Ovary (tissue), 9 donors: ENCODE measurements around the gene KIF1A. TPM values are rescaled to one million over a fixed set of nuclear protein-coding genes. Genes with fewer than 3 reads are reported as not detected.
"Not testable (repeated sequence)": the region's sequence is repeated elsewhere in the genome, so short reads cannot be mapped to it uniquely, and the experiment has no call there.

Experiments used
- DNase-seq, 5 donors: peaks; one replicate each; pipeline ENCODE4 v3.0.0-alpha.2; 2019 to 2020
- H3K27ac ChIP-seq, 2 donors: fragments of 200-600 bp; one replicate each; pipeline versions ENCODE4 v1.5.1 to v1.8.0; 2019 to 2022
- H3K27me3 ChIP-seq: fragments of 200-600 bp; one replicate; pipeline ENCODE4 v1.8.0; 2022
- H3K36me3 ChIP-seq: fragments of 200-600 bp; sonication (generic); one replicate; pipeline ENCODE4 v1.5.1; 2019
- H3K4me1 ChIP-seq: one replicate; pipeline ENCODE4 v1.8.1; 2013; ENCODE audit warnings: mild to moderate bottlenecking, moderate library complexity; ENCODE audit not compliant: insufficient read depth
- H3K4me3 ChIP-seq: fragments of 200-600 bp; sonication (generic); one replicate; pipeline ENCODE4 v1.5.1; 2017
- H3K9me3 ChIP-seq, 2 donors: fragments of 200-600 bp in 1 of 2; sonication (generic) in 1 of 2; one replicate each; pipeline versions ENCODE4 v1.5.1 to v1.8.1; 2013 to 2019; ENCODE audit warnings: mild to moderate bottlenecking in 1 of 2, moderate library complexity in 1 of 2
- EP300 ChIP-seq: sonication (generic); formaldehyde crosslinking; IDR thresholded peaks from one replicate; pipeline ENCODE4 v1.6.1; 2017; ENCODE audit warnings: antibody characterized with exemption
- POLR2A ChIP-seq: fragments of 450-650 bp; IDR thresholded peaks from one replicate; pipeline ENCODE4 v1.6.1; 2017; ENCODE audit warnings: antibody characterized with exemption, mild to moderate bottlenecking, moderate library complexity
- WGBS, 3 donors: extraction: QIAGEN DNeasy Blood & Tissue Kit in 1 of 3; methylation state at CpG; one replicate each; pipeline versions ENCODE4 v1.1.5 to v1.1.7; 2013 to 2017; 5-methylcytosine and 5-hydroxymethylcytosine counted together
- intact Hi-C, 4 donors: fragments of 100-400 bp; cut with DNase I; formaldehyde crosslinking; loops; one replicate each; pipeline versions ENCODE4 v1.11.0 to v1.15.1; 2022 to 2023
- polyA plus RNA-seq, 2 donors: library from polyadenylated mRNA; stranded (reverse); fragments of 200-250 nt in 1 of 2; fragments of 350-450 nt in 1 of 2; fragmentation: Illumina TruSeq in 1 of 2; extraction: RNeasy Lipid Tissue Mini Kit (QIAGEN cat#74804) in 1 of 2; gene quantifications; one replicate each; pipeline ENCODE4 v1.2.3, GENCODE V29; 2013 to 2014
- total RNA-seq, 7 donors: library from RNA; depleted of rRNA in 2 of 7; stranded (reverse); fragments of >200 nt in 2 of 7; fragmentation: NEBNext Ultra II Directional in 3 of 7; extraction: Animal tissue kit (Norgen Biotek cat#: 25700) in 3 of 7; gene quantifications; one replicate each; pipeline versions ENCODE4 v1.1.0 to v1.2.4, GENCODE V29; 2016 to 2023
- TF ChIP-seq, protein P1 (sequence below), 3 donors: fragments of 450-650 bp in 2 of 3; fragments of 200-600 bp in 1 of 3; IDR thresholded peaks; one replicate each; pipeline versions ENCODE4 v1.5.1 to v1.8.0; 2016 to 2022; ENCODE audit warnings: antibody characterized with exemption in 3 of 3, mild to moderate bottlenecking in 1 of 3
- donor health status: DM: no; HTN: no; CAD: no; lungs with moderate emphysema.
- donor health status: DM: no; HTN: no; CAD: no.
- donor health status: Bipolar disorder and iron deficiency.
- donor health status: DM: yes; HTN: yes; CAD: no.
- donor health status: DM: no; HTN: no; CAD: no.
- donor health status: DM: yes; HTN: yes; CAD: no.

KIF1A gene
- total and polyA plus RNA-seq, 9 donors, result 0.48 to 4.4 (median 1.2) TPM

DNA sequence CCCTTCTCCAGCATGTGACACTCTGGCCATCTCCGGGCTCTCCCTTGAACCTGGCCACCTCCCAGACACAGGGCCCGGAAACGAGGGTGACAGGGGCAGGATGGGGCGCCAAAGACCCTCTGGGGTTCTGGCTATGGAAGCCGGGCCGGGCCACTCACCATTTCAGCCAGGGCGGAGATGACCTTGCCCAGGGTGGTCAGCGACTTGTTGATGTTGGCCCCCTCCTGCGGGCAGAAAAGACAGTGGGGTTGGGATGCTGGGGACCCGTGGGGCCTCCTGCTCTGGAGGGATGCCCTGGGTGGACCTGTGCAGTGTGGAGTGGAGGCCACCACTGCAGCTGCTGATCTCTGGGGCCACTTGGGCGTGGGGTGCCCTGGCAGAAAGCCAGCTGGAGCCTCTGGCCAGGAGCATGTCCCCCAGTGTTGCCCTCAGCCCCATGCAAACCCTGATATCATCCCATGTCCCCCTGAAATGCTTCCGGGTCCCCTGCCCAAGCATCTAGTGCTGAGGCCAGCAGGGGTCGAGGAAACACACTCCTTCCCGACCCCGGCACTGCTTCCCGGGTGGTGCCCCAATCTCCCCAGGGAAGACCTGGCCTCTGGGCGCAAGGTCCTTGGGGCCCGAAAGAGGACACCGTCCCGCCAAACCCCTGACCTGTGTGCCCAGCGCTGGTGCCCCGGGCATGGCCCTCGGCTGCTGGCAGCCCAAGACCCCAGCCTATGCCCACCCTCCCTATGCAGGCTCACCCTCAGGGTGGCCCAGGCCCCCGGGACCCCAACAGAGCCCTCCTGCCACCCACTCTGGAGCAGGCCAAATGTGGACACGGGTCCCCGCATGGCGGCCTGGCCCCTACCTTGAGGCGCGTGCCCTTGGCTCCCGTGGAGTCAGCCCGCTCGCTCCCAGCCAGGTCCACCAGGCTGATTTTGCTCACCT is 36.9 kb downstream of the KIF1A start:
- intact Hi-C loops, result no loop called here
- Histone ChIP-seq H3K36me3 (no peaks in the 10 kb centered on the region), H3K27me3 (no peaks in the 10 kb centered on the region), H3K9me3 (no peaks in the 10 kb centered on the region), H3K4me1 (no peaks in the 10 kb centered on the region), H3K4me3 (no peak overlapping the region), H3K27ac (no peak overlapping the region)
- DNase-seq, result peak in 2 of 5 donors; percentile 21 to 36
- WGBS, 3 donors, result 86 to 88% (median 87%) methylated on average over 27 to 32 of the region's 32 CpGs
- TF ChIP-seq, protein P1, sequence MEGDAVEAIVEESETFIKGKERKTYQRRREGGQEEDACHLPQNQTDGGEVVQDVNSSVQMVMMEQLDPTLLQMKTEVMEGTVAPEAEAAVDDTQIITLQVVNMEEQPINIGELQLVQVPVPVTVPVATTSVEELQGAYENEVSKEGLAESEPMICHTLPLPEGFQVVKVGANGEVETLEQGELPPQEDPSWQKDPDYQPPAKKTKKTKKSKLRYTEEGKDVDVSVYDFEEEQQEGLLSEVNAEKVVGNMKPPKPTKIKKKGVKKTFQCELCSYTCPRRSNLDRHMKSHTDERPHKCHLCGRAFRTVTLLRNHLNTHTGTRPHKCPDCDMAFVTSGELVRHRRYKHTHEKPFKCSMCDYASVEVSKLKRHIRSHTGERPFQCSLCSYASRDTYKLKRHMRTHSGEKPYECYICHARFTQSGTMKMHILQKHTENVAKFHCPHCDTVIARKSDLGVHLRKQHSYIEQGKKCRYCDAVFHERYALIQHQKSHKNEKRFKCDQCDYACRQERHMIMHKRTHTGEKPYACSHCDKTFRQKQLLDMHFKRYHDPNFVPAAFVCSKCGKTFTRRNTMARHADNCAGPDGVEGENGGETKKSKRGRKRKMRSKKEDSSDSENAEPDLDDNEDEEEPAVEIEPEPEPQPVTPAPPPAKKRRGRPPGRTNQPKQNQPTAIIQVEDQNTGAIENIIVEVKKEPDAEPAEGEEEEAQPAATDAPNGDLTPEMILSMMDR (IDR thresholded peaks at IDR 0.05), result no peak
- TF ChIP-seq EP300 (no peak), POLR2A (no peak)

DNA sequence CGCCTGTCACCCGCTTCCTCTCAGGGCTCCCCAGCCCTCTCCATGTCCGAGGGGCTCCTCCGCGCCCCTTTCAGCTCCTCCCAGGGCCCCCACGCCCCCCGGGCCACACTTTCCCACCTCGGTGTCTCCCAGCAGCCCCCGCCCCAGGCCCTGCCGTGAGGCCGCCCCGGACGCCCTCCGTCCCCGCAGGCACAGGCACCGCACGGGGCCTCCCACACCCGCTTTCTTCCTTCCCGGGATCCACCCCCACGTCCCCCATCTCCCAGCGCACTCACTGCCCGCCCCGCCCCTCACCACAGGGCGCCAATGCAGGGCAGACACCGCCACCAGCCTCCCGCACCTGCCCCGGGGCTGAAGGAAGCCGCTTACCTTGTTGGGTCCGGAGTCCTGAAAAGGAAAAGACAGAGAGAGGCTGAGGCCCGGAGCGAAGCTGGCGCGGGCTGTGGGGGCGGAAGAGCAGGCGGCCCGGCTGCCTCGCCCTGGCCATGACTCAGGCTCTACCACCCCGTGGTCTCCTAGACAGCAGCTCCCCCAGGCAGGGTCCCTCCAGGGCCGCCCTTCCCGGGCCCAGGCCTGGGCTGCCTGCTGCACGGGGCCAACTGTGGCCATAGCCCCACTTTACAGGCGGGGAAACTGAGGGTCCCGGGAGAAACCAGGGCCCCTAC is 37.7 kb downstream of the KIF1A start:
- peak in 2 of 5 donors; percentile 14 to 36 for DNase-seq
- Histone ChIP-seq H3K27ac (no peak overlapping the region), H3K27me3 (no peaks in the 10 kb centered on the region), H3K4me1 (no peaks in the 10 kb centered on the region), H3K4me3 (no peak overlapping the region), H3K9me3 (no peaks in the 10 kb centered on the region), H3K36me3 (no peaks in the 10 kb centered on the region)
- TF ChIP-seq POLR2A (no peak), EP300 (no peak)
- TF ChIP-seq, protein P1 (IDR thresholded peaks at IDR 0.05), result no peak
- 57 to 76% (median 68%) methylated on average over 43 of the region's 43 CpGs for WGBS, 3 donors
- intact Hi-C loops, result no loop called here

DNA sequence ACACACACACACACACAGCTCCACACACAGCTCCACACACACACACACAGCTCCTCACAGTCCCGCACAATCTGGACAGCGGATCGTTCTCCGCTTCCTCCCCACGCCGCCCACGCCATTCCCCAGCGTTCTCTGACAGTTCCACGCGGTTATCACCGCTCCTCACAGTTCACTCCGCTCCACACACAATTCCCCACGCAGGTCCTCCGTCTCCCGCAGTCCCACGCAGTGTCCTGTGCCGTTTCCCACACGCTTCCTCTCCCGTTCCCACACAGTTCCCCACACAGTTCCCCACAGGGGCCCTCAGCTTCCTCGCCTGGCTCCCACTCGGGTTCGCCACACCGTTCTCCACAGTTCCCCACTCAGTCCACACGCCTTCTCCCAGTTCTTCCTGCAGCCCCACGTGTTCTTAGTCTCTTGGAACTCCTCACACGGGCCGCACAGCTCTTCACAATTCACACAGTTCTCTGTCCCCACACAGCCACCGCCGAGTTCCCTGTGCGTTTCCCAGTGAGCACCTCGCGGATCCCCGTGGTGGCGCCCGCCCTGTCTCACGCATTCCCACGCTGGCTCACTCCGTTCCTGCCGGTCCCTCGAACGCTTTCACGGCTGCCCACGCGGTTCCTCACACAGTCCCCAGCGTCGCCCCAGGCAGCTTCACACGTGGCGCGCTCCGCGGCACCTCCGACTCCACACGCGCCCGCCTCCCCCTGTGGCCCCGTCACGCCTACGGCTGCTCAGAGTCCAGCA is 38.4 kb downstream of the KIF1A start:
- intact Hi-C loops, result no loop called here
- Histone ChIP-seq H3K4me3 (no peak overlapping the region), H3K36me3 (no peaks in the 10 kb centered on the region), H3K27ac (no peak overlapping the region), H3K4me1 (no peaks in the 10 kb centered on the region), H3K9me3 (no peaks in the 10 kb centered on the region), H3K27me3 (no peaks in the 10 kb centered on the region)
- 59 to 71% (median 65%) methylated on average over 58 of the region's 58 CpGs for WGBS, 3 donors
- DNase-seq, result peak in 2 of 5 donors; percentile 16 to 33
- TF ChIP-seq POLR2A (no peak), EP300 (no peak)
- TF ChIP-seq, protein P1 (IDR thresholded peaks at IDR 0.05), result no peak

DNA sequence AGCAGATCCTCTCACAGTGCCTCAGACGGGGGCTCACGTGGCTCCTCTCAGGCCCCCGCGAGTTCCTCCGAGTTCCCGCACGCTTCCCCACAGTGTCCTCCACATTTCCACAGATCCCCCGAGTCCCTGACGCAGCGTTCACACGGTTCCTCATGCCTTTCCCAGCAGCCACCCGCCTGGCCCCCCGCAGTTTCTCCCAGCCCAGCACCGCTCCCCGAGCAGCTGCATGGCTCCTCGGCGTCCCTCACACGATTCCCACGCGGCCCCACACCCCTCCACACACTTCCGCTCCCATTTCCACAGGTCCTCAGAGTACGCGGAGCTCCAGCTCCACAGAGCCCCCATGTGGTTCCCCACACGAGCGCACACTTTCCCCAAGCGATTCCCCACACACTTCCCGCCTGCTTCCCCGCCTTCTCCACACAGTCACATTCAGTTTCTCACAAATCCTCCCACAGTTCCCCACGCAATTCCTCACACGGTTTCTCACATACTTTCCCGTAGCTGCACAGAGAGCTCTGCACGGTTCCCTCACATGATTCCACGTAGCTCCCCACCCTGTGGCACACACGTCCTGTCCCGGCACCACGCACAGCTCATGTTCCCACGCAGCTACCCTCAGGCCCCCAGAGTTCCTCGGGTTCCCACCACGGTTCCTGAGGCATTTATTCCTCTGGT is 39.9 kb downstream of the KIF1A start:
- DNase-seq, result peak in 4 of 5 donors; percentile 53 to 68 (median 58)
- Histone ChIP-seq H3K27me3 (no peaks in the 10 kb centered on the region), H3K36me3 (no peaks in the 10 kb centered on the region), H3K4me1 (peaks cover 6% of the 10 kb centered on the region), H3K9me3 (no peaks in the 10 kb centered on the region), H3K4me3 (no peak overlapping the region), H3K27ac (no peak overlapping the region)
- intact Hi-C loops, result no loop called here
- 10 to 16% (median 11%) methylated on average over 39 of the region's 39 CpGs for WGBS, 3 donors
- no peak for TF ChIP-seq POLR2A
- TF ChIP-seq, protein P1 (IDR thresholded peaks at IDR 0.05), result peak in 2 of 3 donors; percentile 12 to 21
- no peak for TF ChIP-seq EP300

DNA sequence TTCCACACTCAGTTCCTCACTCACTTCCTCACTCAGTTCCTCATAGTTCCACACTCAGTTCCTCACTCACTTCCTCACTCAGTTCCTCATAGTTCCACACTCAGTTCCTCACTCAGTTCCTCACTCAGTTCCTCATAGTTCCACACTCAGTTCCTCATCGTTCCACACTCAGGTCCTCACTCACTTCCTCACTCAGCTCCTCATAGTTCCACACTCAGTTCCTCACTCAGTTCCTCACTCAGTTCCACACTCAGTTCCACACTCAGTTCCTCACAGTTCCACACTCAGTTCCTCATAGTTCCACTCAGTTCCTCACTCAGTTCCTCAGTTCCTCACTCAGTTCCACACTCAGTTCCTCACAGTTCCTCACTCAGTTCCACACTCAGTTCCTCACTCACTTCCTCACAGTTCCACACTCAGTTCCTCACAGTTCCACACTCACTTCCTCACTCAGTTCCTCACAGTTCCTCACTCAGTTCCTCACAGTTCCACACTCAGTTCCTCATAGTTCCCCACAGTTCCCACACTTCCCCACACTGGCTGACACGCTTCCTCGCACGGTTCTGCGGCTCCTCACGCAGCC is 40.7 kb downstream of the KIF1A start:
- H3K4me3 ChIP-seq, intact Hi-C loops, DNase-seq, H3K4me1 ChIP-seq, H3K27ac ChIP-seq, H3K9me3 ChIP-seq, H3K27me3 ChIP-seq, H3K36me3 ChIP-seq: not testable (repeated sequence)
- 67 to 79% (median 72%) methylated on average over 6 of the region's 6 CpGs for WGBS, 3 donors
